Suppressor macrophage treated with lipopolysaccharide for 1 hour (primary cell): ENCODE data around the gene TNNT3.
"Not testable (repeated sequence)": the region's sequence is repeated elsewhere in the genome, so short reads cannot be mapped to it uniquely, and the experiment has no call there.

Experiments
- DNase-seq, 3 donors: peaks; one replicate each; pipeline ENCODE4 v3.0.0-alpha.2; 2020 to 2022

TNNT3 gene

DNA sequence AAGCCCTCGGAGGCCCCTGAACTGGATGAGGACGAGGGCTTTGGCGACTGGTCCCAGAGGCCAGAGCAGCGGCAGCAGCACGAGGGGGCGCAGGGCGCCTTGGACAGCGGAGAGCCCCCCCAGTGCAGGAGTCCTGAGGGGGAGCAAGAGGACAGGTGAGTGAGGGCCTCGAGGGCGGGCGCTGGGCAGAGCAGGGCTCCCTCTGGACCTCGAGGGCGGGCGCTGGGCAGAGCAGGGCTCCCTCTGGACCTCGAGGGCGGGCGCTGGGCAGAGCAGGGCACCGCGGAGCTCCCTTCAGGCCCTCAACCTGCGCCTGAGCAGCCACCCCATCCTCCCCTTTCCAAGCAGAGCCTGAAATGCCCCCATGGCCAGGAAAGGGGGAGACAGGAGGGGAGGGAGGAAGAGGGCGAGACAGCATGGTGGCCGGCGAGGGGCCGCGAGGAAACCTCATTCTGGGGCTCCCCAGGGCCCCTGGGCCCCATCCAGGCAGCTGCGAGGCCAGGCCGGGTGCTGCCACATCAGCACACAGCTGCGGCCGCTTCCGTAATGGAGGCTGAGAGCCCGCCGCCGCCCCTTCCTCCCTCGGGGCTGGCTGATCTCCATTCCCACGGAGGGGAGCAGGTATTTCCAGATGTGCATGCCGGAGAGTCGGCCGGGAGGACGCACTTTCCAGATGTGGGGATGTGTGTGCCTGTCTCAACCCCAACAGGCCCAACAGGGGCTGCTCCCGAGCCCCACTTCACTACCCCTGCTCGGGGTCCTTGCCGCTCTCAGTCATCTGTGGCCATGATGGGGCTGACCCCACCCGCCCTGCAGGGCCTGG, 37.9 kb upstream of the TNNT3 start:
- DNase-seq = no peak

DNA sequence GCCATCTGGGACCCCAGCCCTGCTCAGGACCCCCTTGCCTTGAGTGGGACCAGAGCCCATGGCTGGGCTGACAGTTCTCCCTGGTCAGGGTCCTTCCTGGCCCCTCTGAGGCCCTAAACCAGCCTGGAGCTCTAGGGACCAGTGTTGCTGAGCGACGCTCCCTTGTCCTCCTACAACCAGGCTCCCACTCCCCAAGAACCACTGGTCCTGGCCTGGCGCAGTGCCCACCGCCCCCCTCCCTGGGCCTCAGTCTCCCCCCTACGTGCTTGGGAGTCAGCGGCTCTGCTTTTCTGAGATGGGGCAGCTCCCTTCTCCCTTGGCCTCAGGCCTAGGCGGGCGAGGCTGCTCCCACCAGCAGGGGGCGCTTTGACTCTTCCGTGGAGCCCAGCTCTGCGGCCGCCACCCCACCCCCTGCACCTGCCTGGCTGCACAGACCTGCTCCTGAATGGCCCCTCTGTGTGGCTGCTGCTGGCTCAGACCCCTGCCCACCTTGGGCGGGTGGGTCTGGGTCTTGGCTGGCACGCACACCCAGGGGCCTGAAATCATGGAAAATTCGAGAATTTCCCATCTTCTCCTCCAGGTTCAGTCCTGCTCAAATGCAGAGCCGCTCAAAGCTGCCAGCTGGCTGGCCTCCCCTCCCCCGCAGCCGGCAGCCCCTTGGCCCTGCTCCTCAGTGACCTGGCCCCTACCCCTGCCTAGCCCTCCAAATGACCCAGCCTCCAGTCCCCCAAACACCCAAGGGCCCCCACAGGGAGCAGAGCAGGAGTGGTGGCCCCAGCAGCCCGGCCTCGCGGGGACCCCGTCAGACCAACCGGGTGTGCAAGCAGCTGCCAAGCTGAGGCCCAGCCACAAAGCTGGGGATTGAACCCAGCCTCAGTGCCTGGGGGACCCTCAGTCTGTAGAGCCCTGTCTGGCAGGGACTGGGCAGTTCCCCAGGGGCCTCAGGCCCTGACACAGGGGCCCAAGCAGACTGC, 37.0 kb upstream of the TNNT3 start:
- DNase-seq = peak; percentile 78 to 93 (median 84)

DNA sequence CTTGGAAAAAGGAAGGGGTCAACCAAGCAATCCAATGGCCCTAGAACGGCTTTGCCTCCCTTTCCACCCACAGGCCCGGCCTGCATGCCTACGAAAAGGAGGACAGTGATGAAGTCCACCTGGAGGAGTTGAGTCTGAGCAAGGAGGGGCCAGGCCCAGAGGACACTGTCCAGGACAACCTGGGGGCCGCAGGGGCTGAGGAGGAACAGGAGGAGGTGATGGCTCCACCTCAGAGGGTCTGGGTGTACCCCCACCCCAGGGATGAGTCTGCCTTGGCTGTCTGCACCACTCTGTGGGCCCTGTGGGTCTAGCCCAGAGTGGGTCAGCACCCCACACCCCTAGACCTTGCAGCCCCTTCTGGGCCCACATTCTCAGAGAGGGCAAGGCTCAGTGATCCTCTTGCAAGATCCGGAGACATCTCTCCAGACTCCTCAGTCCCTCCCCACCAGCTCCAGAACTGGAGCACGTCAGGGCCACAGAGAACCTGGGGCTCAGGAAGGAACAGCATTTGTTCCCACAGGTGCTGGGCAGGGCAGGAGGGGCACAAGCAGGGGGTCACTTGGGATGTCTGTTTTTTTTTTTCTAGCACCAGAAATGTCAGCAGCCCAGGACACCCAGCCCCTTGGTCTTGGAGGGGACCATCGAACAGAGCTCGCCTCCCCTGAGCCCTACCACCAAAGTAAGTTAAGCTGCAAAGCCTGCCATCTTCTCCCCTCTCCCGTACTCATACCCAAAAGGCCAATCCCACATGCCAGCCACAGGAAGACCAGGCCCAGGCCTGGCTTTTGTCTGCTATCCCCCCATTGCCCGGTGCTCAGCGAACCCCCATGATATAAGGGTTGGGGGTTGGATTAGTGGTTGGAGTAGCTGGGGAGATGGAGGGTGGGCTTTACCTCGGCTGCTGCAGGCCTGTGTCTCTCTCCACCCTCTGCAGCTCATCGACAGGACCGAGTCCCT, 35.9 kb upstream of the TNNT3 start:
- no peak for DNase-seq

DNA sequence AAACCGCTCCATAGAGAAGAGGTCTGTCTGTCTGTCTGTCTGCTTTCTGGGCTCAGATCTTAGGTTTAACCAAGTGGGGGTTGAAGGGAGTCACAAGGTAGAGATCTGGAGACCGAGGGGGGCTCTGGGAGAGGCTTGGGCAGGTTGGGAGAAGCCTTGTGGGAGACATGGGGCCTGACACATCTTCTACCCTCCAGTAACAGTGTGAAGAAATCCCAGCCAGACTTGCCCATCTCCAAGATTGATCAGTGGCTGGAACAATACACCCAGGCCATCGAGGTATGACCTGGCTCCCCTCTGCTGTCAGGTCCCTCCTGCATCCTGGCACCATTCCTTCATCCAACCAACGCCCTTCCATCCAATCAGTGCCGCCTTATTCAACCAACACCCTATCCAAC, 35.2 kb upstream of the TNNT3 start:
- DNase-seq = no peak

DNA sequence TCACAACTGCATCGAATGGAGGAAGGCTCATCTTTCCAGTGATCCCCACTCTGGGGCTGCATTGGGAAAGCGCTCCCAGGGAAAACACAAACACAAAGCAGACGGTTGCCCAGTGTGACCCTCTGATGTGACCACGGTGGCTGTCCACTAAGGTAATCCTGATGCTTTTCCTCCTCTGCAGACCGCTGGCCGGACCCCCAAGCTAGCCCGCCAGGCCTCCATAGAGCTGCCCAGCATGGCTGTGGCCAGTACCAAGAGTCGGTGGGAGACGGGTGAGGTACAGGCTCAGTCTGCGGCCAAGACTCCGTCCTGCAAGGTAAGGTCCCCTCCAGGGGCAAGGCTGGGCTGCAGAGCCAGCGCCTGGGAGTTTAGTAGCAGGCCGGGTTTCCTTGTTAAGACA, 33.0 kb upstream of the TNNT3 start:
- not testable (repeated sequence) for DNase-seq

DNA sequence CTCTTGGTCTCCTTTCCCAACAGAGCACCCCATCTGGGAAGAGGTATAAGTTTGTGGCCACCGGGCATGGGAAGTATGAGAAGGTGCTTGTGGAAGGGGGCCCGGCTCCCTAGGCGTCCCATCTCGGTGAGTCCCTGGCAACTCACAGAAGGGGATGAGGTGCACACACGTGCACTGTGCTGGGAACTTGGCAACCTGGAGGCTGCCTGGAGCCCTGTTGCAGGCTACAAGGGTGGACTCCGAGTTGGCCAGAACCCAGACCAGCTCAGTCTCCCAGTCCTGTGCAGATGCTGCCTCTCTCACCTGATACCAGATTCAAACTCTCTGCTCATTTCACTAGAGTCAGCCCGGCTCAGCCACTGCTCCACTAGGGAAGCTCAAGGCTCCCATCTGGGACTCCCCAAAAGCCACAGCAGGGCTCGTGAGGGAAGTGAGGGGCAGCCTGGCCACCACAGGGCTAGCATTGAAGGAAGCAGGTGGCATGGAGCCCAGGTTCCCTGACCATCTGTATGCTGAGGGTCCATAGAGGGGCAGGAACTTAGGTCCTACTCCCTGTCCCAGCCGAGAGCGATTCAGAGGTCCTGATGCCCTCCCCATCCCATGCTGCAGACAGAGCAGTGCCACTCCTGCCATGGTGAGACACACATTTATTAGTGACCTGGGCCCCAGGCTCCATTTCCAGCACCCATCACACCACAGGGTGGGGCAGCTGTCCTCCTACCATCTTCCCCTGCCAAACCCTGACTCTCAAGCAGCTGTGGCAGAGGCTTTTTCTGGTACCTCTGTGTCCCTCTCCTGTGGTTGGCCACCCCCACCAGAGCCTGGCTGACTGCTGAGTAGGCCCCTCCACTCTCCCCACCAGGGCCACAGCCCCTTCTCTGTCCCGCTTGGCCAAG, 31.8 kb upstream of the TNNT3 start:
- no peak for DNase-seq

DNA sequence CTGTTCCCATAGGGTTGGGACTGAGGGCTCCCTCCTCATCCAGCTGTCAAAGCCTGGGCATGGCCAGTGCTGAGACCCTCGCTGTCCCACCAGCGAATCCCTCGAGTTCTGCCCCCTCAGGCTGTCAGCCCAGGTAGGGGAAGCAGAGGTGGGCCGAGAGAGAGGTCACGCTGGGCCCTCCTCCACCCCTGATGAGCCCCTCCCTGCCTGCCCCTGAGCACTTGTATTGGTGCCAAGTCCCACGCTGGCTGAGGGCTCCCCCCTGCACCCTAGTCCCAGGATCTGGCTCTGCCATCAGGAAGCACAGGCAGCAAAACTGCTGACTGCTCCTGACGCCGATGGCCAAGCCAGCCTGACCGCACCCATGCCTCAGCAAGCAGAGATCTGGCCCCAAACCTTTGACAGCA, 31.2 kb upstream of the TNNT3 start:
- no peak for DNase-seq

DNA sequence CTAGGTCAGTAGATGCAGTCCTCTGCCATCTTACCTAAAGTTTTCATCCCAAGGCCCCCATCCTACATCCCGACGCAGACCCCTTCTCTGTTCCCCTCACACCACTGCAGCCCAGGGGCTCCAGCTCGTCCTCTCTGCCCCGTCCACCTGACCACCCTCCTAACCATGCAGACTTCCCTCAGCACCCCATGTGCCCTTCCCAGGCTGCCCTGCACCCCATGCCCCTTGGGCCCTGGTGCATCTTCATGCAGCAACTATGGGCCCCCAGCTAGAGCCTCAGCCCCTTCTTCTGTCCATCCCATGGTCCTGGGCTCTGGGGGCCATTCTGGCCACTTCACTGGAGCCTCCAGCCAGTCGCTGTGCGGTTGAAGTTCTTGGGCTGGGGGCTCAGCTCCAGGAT, 30.7 kb upstream of the TNNT3 start:
- no peak for DNase-seq

DNA sequence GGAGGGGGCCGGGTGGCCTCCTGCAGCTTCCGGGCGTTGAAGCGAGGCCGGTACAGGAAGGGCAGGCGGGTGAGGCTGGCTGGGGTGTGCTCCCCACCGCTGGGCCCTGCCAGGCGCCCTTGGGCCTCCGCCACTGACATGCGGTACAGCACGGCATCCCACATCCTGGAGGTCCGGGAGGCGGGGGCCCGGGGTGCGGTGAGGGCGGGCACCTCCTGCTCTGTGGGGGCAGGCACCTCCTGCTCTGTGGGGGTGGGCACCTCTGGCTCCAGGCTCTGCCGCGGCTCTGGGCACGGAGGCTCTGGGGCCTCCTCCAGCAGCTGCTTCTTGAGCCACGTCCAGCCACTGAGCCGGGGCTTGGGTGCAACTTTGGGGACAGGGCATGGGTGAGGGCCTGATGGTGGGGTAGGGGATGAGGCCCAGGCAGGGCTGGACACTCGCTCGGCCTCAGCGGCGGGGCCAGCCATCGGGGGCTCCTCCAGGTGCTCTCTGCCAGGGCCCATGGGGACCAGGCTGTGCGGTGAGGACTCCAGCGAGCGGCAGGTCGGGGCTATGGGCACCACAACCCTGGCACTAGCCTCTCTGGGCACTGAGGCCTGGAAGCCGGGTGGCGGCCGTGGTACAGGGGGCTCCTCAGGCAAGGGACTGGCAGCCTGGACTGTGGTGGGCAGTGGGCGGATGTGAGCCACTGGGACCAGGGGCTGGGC, 30.1 kb upstream of the TNNT3 start:
- no peak for DNase-seq

DNA sequence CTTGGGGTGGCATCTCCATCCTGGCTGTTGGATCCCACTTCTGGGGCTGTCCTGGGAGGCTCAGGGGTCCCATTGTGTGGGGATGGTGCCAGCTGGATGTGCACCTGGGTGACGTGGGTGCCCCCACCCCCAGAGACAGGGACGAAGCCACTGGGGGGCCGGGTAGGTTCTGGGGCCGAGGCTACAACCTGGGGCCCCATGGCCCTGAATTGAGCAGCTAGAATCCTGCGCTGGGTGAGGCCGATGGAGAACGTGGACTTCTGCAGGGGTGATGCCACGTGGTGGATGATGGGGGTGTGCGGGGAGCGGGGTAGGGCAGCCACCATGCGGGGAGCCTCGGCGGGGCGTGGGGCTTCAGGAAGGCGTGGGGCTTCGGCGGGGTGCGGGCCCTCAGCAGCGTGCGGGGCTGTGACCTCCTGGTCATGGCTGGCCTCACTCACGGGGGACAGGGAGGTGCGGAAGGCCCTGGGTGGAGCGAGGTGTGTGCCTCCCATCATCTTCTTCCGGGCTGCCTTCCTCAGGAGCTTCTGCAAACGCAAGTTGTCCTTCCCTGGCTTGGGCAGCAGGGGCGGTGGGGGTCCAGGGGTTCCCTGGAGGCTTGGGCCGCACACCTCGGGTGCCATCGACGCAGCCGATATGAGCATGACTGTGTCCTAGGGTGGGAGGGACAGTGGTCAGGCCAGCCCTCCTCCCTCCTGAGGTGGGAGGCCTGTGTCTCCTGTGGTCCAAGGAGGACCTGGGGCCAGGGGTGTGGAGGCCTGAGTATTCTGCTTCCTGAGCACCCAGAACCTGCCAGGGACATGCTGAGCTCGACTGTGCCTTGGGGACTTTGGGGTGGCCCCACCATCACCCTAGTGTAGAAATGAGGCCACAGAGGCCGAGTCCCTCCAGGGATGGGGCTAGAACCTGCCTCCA, 29.3 kb upstream of the TNNT3 start:
- no peak for DNase-seq

DNA sequence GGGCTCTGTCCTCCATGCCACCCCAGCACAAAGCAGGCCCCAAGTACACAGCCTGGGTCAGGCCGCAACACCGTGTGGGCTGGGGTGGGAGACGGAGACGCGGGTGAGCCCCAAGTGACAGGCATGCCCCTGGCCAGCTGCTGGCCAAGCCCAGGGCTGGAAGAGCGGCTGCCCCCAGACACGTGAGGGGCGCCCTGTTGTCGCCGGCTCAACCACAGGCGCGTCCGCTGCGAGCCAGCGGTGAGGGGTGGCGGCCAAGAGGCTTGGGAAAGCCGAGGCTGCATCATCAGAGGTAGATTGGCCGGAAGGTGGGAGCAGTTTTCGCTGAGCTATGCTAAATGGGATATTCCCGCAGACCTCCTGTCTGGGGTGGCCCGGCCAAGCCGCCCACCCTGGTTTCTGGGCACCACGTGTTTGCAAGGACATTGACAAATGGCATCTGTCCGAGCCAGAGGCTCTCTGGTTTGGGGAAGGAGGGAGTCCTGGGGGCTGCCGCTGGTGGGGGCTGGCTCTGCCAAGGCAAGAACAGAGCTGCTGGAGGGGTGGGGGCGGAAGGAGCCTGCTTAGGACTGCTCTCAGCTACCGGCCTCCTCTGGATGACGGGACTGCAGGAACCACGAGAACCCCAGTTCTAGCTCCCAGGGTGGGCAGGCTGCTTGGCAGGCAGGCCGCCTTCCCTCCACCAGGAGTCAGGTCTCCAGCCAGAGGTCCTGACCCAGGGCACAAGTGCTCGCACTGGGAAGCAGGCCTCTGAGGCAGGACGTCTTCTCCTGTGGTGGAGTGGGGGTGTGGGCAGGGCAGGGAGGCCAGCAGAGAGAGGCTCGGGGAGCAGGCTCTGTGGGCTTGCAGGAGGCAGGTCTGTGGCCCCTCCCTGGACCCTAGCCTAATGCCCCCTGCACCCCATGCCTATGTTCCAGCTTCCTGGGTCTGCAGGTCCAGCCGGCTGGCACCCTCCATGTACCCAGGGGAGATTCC, 28.4 kb upstream of the TNNT3 start:
- peak in 2 of 3 donors; percentile 22 to 45 for DNase-seq

DNA sequence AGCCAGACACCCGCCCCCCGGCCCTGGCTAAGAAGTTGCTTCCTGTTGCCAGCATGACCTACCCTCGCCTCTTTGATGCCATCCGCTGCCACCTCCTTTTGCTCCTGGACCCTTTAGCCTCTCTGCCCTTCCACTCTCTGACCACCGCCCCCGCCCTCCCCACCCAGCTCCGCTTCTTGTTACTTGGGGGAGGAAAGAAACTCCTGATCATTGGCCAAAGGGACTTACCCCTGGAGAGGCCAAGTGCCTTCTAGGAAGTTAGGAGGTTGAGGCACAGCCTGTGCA, 27.7 kb upstream of the TNNT3 start, which contains the start of gene PRR33:
Gene PRR33, minus strand, starts transcription at position 65 of the 285 bp plus-strand sequence. CDS start 1,311 bp downstream, outside the sequence.
- no peak for DNase-seq

DNA sequence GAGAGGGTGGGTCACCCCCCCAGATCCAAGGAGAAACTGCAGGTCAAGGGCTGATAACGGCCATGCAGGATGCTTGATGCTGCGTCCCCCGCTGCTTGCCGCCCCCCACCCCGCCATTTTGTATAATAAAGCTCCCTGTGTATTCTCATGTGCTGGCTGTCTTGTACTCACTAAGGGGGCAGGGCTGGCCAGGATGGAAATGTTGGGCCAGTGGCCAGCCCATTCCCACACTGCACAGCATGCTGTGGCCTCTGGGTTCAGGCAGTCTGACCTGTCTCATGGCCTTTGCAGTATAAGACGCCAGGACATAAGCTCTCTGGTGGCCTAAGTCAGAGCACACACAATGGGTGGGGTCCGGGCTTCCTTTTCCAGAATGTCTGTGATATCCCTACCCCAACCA, 27.4 kb upstream of the TNNT3 start:
- DNase-seq = no peak

DNA sequence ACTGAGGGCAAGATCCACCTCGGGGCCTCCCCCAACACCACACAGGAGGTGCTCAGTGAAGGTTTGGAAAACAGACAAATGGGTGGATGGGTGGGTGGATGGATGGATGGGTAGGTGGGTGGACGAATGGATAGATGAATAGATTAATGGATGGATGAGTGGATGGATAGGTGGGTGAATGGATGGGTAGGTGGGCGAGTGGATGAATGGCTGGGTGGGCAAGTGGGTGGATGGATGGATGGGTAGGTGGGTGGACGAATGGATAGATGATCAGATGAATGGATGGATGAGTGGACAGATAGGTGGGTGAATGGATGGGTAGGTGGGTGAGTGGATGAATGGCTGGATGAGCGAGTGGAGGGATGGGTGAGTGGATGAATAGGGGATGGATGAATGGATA, 26.9 kb upstream of the TNNT3 start:
- DNase-seq = no peak

DNA sequence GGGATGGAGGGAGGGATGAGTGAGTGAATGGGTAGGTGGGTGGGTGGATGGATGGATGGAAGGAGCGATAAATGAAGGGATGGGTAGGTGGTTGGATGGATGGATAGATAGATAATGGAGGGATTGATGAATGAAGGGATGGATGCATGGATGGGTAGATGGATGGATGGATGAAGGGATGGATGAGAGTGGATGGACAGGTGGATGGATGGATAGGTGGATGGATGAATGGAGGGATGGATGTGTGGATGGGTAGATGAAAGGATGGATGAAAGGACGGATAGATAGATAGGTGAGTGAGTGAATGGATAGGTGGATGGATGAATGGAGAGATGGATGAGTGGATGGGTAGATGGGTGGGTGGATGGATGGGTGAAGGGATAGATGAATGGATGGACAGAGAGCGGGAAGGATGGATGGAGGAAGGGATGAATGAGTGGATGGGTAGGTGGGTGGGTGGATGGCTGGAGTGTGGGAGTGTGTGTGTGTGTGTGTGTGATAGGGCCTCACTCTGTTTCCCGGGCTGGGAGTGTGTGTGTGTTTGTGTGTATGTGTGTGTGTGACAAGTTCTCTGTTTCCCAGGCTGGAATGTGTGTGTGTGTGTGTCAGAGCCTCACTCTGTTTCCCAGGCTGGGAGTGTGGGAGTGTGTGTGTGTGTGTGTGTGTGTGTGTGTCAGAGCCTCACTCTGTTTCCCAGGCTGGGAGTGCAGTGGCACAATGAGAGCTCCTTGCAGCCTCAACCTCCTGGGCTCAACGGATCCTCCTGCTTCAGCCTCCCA, 25.7 kb upstream of the TNNT3 start:
- no peak for DNase-seq

DNA sequence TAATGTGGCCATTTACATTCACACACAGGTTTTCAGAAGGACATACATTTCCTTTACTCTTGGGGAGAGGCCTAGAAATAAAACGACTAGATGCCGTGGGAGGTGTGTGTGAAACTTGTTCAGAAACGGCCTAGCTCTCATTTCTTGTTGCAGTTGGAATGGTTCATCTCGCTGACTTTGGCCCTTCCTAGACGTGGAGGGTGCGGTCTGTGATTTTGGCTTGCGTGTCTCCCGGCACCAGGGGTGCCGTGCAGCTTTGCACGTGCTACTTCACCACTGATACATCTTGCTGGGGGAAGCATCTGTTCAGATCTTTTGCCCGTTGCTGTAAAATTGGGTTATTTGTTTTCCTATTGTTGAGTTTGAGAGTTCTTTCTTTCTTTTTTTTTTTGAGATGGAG, 24.7 kb upstream of the TNNT3 start:
- DNase-seq = no peak

DNA sequence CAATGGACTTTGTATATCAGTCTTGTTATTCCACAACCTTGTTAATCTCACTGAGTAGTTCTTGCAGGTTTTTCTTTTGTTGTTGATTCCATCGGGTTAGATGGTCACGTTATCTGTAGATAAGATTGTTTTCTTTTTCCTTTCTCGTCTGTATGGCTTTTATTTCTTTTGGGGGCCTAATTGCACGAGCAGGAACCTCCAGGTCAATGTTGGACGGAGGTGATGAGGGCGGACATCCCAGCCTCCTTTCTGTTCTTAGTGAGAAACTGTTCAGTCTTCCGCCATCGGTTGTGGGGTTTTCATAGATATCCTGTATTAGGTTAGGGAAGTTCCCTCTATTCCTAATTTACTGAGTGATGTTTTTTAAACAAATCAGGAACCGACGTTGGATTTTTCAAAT, 23.0 kb upstream of the TNNT3 start:
- peak; percentile 40 to 44 (median 43) for DNase-seq

DNA sequence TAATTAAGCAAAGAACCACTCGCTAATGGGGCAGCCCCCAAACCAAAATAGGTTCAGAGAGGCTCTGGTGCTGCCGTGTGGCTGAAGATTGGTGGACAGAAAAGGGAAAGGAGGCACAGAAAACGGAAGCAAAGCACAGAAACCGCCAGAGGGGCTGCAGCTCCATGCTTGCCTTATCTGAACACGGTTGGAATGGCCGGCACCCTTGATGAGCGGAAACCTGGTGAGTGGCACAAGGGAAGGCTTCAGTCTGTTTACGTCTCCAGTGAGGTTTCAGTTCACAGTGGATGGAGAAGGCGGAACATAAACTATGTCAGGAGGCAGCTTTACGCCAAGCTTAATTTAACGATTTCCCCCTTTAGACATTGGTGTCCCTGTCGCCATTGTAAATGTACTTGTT, 22.6 kb upstream of the TNNT3 start:
- peak in 2 of 3 donors; percentile 25 to 40 for DNase-seq
